Mesothelial cell of epicardium (in vitro differentiated cells): ENCODE measurements around the gene DIS3L2. TPM values are rescaled to one million over a fixed set of nuclear protein-coding genes. Genes with fewer than 3 reads are reported as not detected.
"Not testable (repeated sequence)": the region's sequence is repeated elsewhere in the genome, so short reads cannot be mapped to it uniquely, and the experiment has no call there.

ENCODE experiments used
- DNase-seq, 2 experiments: peaks; one replicate each; pipeline ENCODE4 v3.0.0; 2021; ENCODE audit warnings: low spot score in 2 of 2; ENCODE audit not compliant: unreplicated experiment in 2 of 2
- H3K27ac Mint-ChIP-seq: 2 replicates; pipeline ENCODE4 v1.8.0; 2021; ENCODE audit warnings: mixed read lengths
- H3K27me3 Mint-ChIP-seq: 2 replicates; pipeline ENCODE4 v1.8.0; 2021; ENCODE audit warnings: low read depth, mixed read lengths
- H3K36me3 Mint-ChIP-seq: 2 replicates; pipeline ENCODE4 v1.8.0; 2021; ENCODE audit warnings: mixed read lengths
- H3K4me1 Mint-ChIP-seq: 2 replicates; pipeline ENCODE4 v1.8.0; 2021; ENCODE audit warnings: mixed read lengths
- H3K4me3 Mint-ChIP-seq: 2 replicates; pipeline ENCODE4 v1.8.0; 2021; ENCODE audit warnings: mild to moderate bottlenecking, moderate library complexity, mixed read lengths
- H3K9me3 Mint-ChIP-seq: 2 replicates; pipeline ENCODE4 v1.8.0; 2021; ENCODE audit warnings: mixed read lengths
- total RNA-seq: library from RNA; stranded (reverse); gene quantifications from 3 replicates; pipeline ENCODE4 v1.2.1, GENCODE V29; 2021
- TF ChIP-seq, protein P1 (sequence below): fragments of 200-600 bp; sonication (generic); IDR thresholded peaks from one replicate; pipeline ENCODE4 v1.5.0; 2021; ENCODE audit warnings: antibody characterized with exemption; ENCODE audit not compliant: unreplicated experiment

DIS3L2 gene
- total RNA-seq, 1 donor from 2014 or later = 74.4 TPM

GRCh38 chr2:232354069-232354468, 392.6 kb downstream of the DIS3L2 start:
- Mint-ChIP-seq H3K9me3 (peaks cover 3% of the 10 kb centered on the region), H3K27ac (no peak overlapping the region), H3K27me3 (peaks cover 5% of the 10 kb centered on the region), H3K4me3 (no peak overlapping the region), H3K4me1 (no peaks in the 10 kb centered on the region), H3K36me3 (no peaks in the 10 kb centered on the region)
- no peak for DNase-seq
- TF ChIP-seq, protein P1, sequence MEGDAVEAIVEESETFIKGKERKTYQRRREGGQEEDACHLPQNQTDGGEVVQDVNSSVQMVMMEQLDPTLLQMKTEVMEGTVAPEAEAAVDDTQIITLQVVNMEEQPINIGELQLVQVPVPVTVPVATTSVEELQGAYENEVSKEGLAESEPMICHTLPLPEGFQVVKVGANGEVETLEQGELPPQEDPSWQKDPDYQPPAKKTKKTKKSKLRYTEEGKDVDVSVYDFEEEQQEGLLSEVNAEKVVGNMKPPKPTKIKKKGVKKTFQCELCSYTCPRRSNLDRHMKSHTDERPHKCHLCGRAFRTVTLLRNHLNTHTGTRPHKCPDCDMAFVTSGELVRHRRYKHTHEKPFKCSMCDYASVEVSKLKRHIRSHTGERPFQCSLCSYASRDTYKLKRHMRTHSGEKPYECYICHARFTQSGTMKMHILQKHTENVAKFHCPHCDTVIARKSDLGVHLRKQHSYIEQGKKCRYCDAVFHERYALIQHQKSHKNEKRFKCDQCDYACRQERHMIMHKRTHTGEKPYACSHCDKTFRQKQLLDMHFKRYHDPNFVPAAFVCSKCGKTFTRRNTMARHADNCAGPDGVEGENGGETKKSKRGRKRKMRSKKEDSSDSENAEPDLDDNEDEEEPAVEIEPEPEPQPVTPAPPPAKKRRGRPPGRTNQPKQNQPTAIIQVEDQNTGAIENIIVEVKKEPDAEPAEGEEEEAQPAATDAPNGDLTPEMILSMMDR = no peak

DNA sequence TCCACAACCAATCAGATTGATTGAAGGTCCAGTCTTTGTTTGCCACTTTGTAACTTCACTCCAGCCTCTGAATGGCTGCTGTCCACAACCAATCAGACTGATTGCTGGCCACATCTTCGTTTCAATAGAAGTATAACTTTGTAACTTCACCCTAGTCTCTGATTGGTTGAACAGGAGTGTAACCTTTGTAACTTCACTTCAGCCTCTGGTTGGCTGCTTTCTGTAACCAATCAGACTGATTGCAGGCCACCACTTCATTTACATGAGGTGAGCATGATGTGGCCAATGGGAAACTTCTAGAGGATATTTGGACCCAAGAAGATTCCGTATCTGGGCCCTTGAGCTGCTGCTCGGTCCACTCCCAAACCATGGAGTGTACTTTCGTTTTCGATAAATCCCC, 400.1 kb downstream of the DIS3L2 start:
- TF ChIP-seq, protein P1 = no peak
- H3K27ac Mint-ChIP-seq = no peak overlapping the region
- H3K9me3 Mint-ChIP-seq = peaks cover under 1% of the 10 kb centered on the region
- peaks cover 2% of the 10 kb centered on the region for H3K27me3 Mint-ChIP-seq
- no peak overlapping the region for H3K4me3 Mint-ChIP-seq
- no peak for DNase-seq
- peaks cover 12% of the 10 kb centered on the region for H3K4me1 Mint-ChIP-seq
- H3K36me3 Mint-ChIP-seq = no peaks in the 10 kb centered on the region

GRCh38 chr2:232362174-232362900, 400.8 kb downstream of the DIS3L2 start:
- H3K27me3 Mint-ChIP-seq = peaks cover 2% of the 10 kb centered on the region
- H3K9me3 Mint-ChIP-seq = no peaks in the 10 kb centered on the region
- no peak overlapping the region for H3K27ac Mint-ChIP-seq
- no peak overlapping the region for H3K4me3 Mint-ChIP-seq
- H3K4me1 Mint-ChIP-seq = peaks cover 12% of the 10 kb centered on the region
- TF ChIP-seq, protein P1 = no peak
- no peak for DNase-seq
- no peaks in the 10 kb centered on the region for H3K36me3 Mint-ChIP-seq

GRCh38 chr2:232363064-232363783, 401.7 kb downstream of the DIS3L2 start:
- H3K36me3 Mint-ChIP-seq, H3K27ac Mint-ChIP-seq, H3K27me3 Mint-ChIP-seq, H3K9me3 Mint-ChIP-seq, H3K4me3 Mint-ChIP-seq, DNase-seq: not testable (repeated sequence)
- H3K4me1 Mint-ChIP-seq = peaks cover 12% of the 10 kb centered on the region

DNA sequence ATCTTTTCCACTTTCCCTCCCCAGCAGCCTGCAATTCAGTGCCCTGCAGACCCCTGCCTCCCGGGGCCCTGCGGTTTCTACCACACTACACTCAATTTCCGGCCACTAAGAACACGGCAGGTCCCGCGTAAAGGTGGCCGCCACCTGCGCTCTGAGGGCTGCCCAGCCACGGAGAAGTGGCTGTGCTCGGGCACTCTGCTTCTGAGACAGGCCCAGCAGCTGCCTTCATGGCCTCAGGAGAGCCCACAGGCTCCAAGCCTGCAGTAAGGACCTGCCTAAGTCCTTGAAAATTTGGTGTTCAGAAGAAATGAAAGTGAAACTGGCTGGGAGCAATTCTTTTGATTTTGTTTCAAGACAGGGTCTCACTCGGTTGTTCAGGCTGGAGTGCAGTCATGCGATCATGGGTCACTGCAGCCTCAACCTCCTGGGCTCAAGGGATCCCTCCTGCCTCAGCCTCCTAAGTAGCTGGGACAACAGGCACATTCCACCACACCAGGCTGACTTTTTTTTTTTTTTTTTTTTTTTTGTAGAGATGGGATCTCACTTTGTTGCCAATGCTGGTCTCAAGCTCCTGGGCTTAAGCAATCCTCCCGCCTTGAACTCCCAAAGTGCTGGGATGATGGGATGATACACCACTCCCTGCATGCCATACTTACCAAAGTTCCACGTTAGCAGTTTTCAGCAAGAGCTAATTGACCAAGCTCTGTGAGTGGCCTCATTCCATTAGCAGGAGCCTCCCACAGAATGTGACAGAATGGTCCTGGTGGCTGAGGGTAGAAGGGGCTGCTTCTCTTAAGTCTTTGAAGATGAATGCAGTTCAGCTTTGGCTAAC, 402.5 kb downstream of the DIS3L2 start:
- TF ChIP-seq, protein P1 = no peak
- no peaks in the 10 kb centered on the region for H3K9me3 Mint-ChIP-seq
- no peaks in the 10 kb centered on the region for H3K36me3 Mint-ChIP-seq
- H3K27me3 Mint-ChIP-seq = no peaks in the 10 kb centered on the region
- DNase-seq = no peak
- no peak overlapping the region for H3K27ac Mint-ChIP-seq
- no peak overlapping the region for H3K4me3 Mint-ChIP-seq
- H3K4me1 Mint-ChIP-seq = peaks cover 12% of the 10 kb centered on the region

GRCh38 chr2:232364806-232365594, 403.5 kb downstream of the DIS3L2 start:
- H3K4me1 Mint-ChIP-seq = peaks cover 12% of the 10 kb centered on the region
- not testable (repeated sequence) for H3K4me3 Mint-ChIP-seq, H3K27me3 Mint-ChIP-seq, H3K9me3 Mint-ChIP-seq, H3K27ac Mint-ChIP-seq, H3K36me3 Mint-ChIP-seq, DNase-seq
